Erythroblast (primary cell): Measurements from ENCODE around the gene CMTR1.

ENCODE experiments used
- GATA1 ChIP-seq: IDR thresholded peaks from 2 replicates; pipeline ENCODE4 v1.6.1; 2011; ENCODE audit warnings: low read depth, mild to moderate bottlenecking, control low read depth, low read length, moderate library complexity
- POLR2A ChIP-seq: IDR thresholded peaks from 2 replicates; pipeline ENCODE4 v1.6.1; 2011; ENCODE audit warnings: mild to moderate bottlenecking, low read length

- TF ChIP-seq POLR2A (no peak), GATA1 (no peak)
Measured at GRCh38 chr6:37483252-37483901, 50.4 kb downstream of the CMTR1 start.
